ENCODE data around the gene VTI1A. TPM values are rescaled to one million over a fixed set of nuclear protein-coding genes. Genes with fewer than 3 reads are reported as not detected.

The VTI1A gene
- total and polyA plus RNA-seq, 7 donors = 10.8 to 80.3 (median 36.8) TPM

- Histone ChIP-seq H3K27ac (no peak overlapping the region), H3K4me1 (no peaks in the 10 kb centered on the region), H3K36me3 (no peaks in the 10 kb centered on the region), H3K9me3 (no peaks in the 10 kb centered on the region), H3K4me3 (no peak overlapping the region), H3K27me3 (no peaks in the 10 kb centered on the region)
- intact Hi-C loops (cut with DNase I) = no loop called here
- TF ChIP-seq EP300 (IDR thresholded peaks at IDR 0.05) = no peak
- TF ChIP-seq POLR2A (IDR thresholded peaks at IDR 0.05) = no peak
- no peak for TF ChIP-seq CTCF (IDR thresholded peaks at IDR 0.05)
- no peak for TF ChIP-seq POLR2AphosphoS5 (IDR thresholded peaks at IDR 0.05)
- DNase-seq = no peak
These were observed 77.6 kb downstream of the VTI1A start for GRCh38 chr10:112524641-112525040.

- no peak overlapping the region for H3K27ac ChIP-seq
- TF ChIP-seq EP300 (IDR thresholded peaks at IDR 0.05) (no peak), POLR2A (IDR thresholded peaks at IDR 0.05) (no peak), POLR2AphosphoS5 (IDR thresholded peaks at IDR 0.05) (no peak), CTCF (IDR thresholded peaks at IDR 0.05) (no peak)
- H3K9me3 ChIP-seq = no peaks in the 10 kb centered on the region
- WGBS, 2 donors = 86 to 87% methylated on average over 3 of the region's 3 CpGs
- no peak overlapping the region for H3K4me3 ChIP-seq
- intact Hi-C loops (cut with DNase I) = no loop called here
- no peaks in the 10 kb centered on the region for H3K36me3 ChIP-seq
- no peak for DNase-seq
- H3K27me3 ChIP-seq = no peaks in the 10 kb centered on the region
- no peaks in the 10 kb centered on the region for H3K4me1 ChIP-seq
These were observed 78.2 kb downstream of the VTI1A start for GRCh38 chr10:112525200-112525599.

GRCh38 chr10:112526139-112526538 is 79.1 kb downstream of the VTI1A start:
- intact Hi-C loops (cut with DNase I) = no loop called here

GRCh38 chr10:112526906-112527305 is 79.9 kb downstream of the VTI1A start:
- H3K9me3 ChIP-seq = no peaks in the 10 kb centered on the region
- intact Hi-C loops (cut with DNase I) = no loop called here
- no peak for TF ChIP-seq CTCF (IDR thresholded peaks at IDR 0.05)
- no peak for TF ChIP-seq EP300 (IDR thresholded peaks at IDR 0.05)
- no peak for TF ChIP-seq POLR2A (IDR thresholded peaks at IDR 0.05)
- no peak for TF ChIP-seq POLR2AphosphoS5 (IDR thresholded peaks at IDR 0.05)
- no peaks in the 10 kb centered on the region for H3K4me1 ChIP-seq
- DNase-seq = no peak
- H3K27me3 ChIP-seq = no peaks in the 10 kb centered on the region
- peaks cover 0 to 6% (median 0%) of the 10 kb centered on the region in 4 donors for H3K36me3 ChIP-seq
- H3K4me3 ChIP-seq = peak overlapping the region in 3 of 4 donors; percentile 3 to 15 (median 8)
- peak overlapping the region in 2 of 4 donors; percentile 13 to 27 for H3K27ac ChIP-seq
- WGBS, 2 donors = 79 to 93% methylated on average over 10 of the region's 10 CpGs

More at GRCh38 chr10:112526139-112526538, 79.1 kb downstream of the VTI1A start:
- WGBS, 2 donors = 85 to 89% methylated on average over 3 of the region's 3 CpGs
- H3K27me3 ChIP-seq = no peaks in the 10 kb centered on the region
- no peaks in the 10 kb centered on the region for H3K9me3 ChIP-seq
- H3K4me3 ChIP-seq = no peak overlapping the region
- no peak for DNase-seq
- H3K36me3 ChIP-seq = peaks cover 0 to 6% (median 0%) of the 10 kb centered on the region in 4 donors
- H3K27ac ChIP-seq = no peak overlapping the region
- TF ChIP-seq POLR2AphosphoS5 (IDR thresholded peaks at IDR 0.05) (no peak), CTCF (IDR thresholded peaks at IDR 0.05) (no peak), POLR2A (IDR thresholded peaks at IDR 0.05) (no peak), EP300 (IDR thresholded peaks at IDR 0.05) (no peak)
- no peaks in the 10 kb centered on the region for H3K4me1 ChIP-seq

- no peaks in the 10 kb centered on the region for H3K4me1 ChIP-seq
- TF ChIP-seq POLR2AphosphoS5 (IDR thresholded peaks at IDR 0.05) (no peak), EP300 (IDR thresholded peaks at IDR 0.05) (no peak), CTCF (IDR thresholded peaks at IDR 0.05) (no peak), POLR2A (IDR thresholded peaks at IDR 0.05) (no peak)
- H3K36me3 ChIP-seq = peaks cover 0 to 6% (median 0%) of the 10 kb centered on the region in 4 donors
- H3K27me3 ChIP-seq = no peaks in the 10 kb centered on the region
- no peak for DNase-seq
- H3K27ac ChIP-seq = no peak overlapping the region
- no peaks in the 10 kb centered on the region for H3K9me3 ChIP-seq
- H3K4me3 ChIP-seq = no peak overlapping the region
- 59 to 82% methylated on average over 1 of the region's 1 CpG for WGBS, 2 donors
- intact Hi-C loops (cut with DNase I) = no loop called here
These were observed 81.2 kb downstream of the VTI1A start for GRCh38 chr10:112528235-112528634.

All from sigmoid colon (tissue), 7 donors.